ENCODE measurements around the gene RO60. TPM values are rescaled to one million over a fixed set of nuclear protein-coding genes. Genes with fewer than 3 reads are reported as not detected.

The RO60 gene
- total RNA-seq, 1 donor from 2014 or later: 47.8 TPM

- ATAC-seq (ENCODE audit: poor library complexity): no peak
- DNase-seq: no peak
- intact Hi-C loops (cut with DNase I): no loop called here
Observed at GRCh38 chr1:193102662-193103061, 43.2 kb downstream of the RO60 start.

GRCh38 chr1:193103759-193104501, 44.5 kb downstream of the RO60 start:
- ATAC-seq (ENCODE audit: poor library complexity): no peak
- intact Hi-C loops (cut with DNase I): no loop called here

GRCh38 chr1:193104502-193104906, 45.1 kb downstream of the RO60 start:
- intact Hi-C loops (cut with DNase I): no loop called here
- ATAC-seq (ENCODE audit: poor library complexity) (peak; percentile 69), DNase-seq (peak; percentile 73)

More at GRCh38 chr1:193103759-193104501, 44.5 kb downstream of the RO60 start:
- DNase-seq: no peak

GRCh38 chr1:193104907-193105820, 45.8 kb downstream of the RO60 start, which contains the start of gene GLRX2:
Gene GLRX2 (minus strand): TSS chr1:193105414. CDS start chr1:193105382, 32 bp downstream.
- DNase-seq: peak; percentile 91
- intact Hi-C loops (cut with DNase I): no loop called here
- ATAC-seq (ENCODE audit: poor library complexity): peak; percentile 99

- intact Hi-C loops (cut with DNase I): no loop called here
- ATAC-seq (ENCODE audit: poor library complexity) (no peak), DNase-seq (no peak)
Observed at GRCh38 chr1:193105821-193106177, 46.4 kb downstream of the RO60 start.

GRCh38 chr1:193108471-193108870, 49.1 kb downstream of the RO60 start:
- DNase-seq (no peak), ATAC-seq (ENCODE audit: poor library complexity) (no peak)
- intact Hi-C loops (cut with DNase I): no loop called here

Other genes starting within 250 kb of the RO60 start
- gene UCHL5, start 252 bp upstream of the RO60 start, total RNA-seq: 42.3 TPM
- 40.2 TPM for gene GLRX2, start 45.8 kb downstream of the RO60 start, total RNA-seq
- gene CDC73, start 62.4 kb downstream of the RO60 start, total RNA-seq: 52.9 TPM
- gene B3GALT2, start 127.0 kb downstream of the RO60 start, total RNA-seq: 78.4 TPM

Measured in Right ventricle myocardium superior (tissue), 1 donor.